ENCODE data around the gene TMPO. TPM values are rescaled to one million over a fixed set of nuclear protein-coding genes. Genes with fewer than 3 reads are reported as not detected.

Gene TMPO
- total and polyA plus RNA-seq, 10 of the 15 experiments (the other 5 are each of a cell fraction or from before 2014, with no cell fraction given), result 79.8 to 246 (median 179) TPM

DNA sequence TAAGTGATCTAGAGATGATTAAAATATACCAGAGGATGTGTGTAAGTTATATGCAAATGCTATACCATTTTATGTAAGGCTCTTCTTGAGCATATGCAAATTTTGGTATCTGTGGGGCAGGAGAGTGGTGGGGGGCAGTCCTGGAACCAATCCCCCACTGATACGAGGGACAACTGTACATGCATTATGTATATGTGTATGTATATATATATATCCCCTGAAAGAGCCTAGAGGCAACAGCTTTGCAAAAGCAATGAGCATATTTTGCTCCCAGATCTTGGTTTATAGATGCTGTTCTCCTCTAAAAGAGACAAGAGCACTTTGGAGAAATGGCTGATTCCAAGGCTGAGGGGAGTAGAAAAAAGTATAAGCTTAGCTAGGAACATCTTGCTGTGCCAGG, 65.7 kb downstream of the TMPO start:
- SMC1A ChIA-PET (ENCODE audit: uncharacterized antibody, unreplicated experiment), result no interaction called here
- Histone ChIP-seq H3K9ac (ENCODE audit: control insufficient read depth, insufficient read depth, low read length) (no peak overlapping the region), H3K79me2 (ENCODE audit: control insufficient read depth, insufficient read depth, low read length) (no peaks in the 10 kb centered on the region), H3K36me3 (ENCODE audit: control insufficient read depth in 2 of 2, insufficient read depth in 2 of 2, low read length in 1 of 2) (no peaks in the 10 kb centered on the region), H3K4me1 (ENCODE audit: control insufficient read depth, insufficient read depth, low read length) (no peaks in the 10 kb centered on the region), H3K4me2 (ENCODE audit: control insufficient read depth, insufficient read depth) (no peak overlapping the region), H2AFZ (ENCODE audit: control insufficient read depth, low read depth, low read length) (no peak overlapping the region), H3K27me3 (replicated peaks in 1 of 2; ENCODE audit: control insufficient read depth in 2 of 2, insufficient read depth in 2 of 2, low read length in 1 of 2) (no peaks in the 10 kb centered on the region), H3K27ac (ENCODE audit: control insufficient read depth, insufficient read depth) (no peak overlapping the region), H3K4me3 (no peak overlapping the region), H3K9me3 (replicated peaks; ENCODE audit: control insufficient read depth, insufficient read depth, low read length) (no peaks in the 10 kb centered on the region), H4K20me1 (ENCODE audit: control insufficient read depth, insufficient read depth) (no peaks in the 10 kb centered on the region)
- WGBS (ENCODE audit: insufficient coverage, insufficient replicate concordance, low lambda C conversion rate, missing lambda C conversion rate), result 0% methylated on average over 1 of the region's 1 CpG
- no TSS peak for BruUV-seq (replicated peaks)
- in situ Hi-C loops (cut with MboI) (no loop called here), intact Hi-C loops (cut with micrococcal nuclease; ENCODE audit: unreplicated experiment) (no loop called here)
- no peak for ATAC-seq
- CTCF ChIA-PET, result interaction anchor here (0.7 to 1.1 kb wide), 2 partner anchors 14 to 73 kb away, joined by 4 read pairs; no protein-coding TSS in a partner anchor
- RAD21 ChIA-PET (ENCODE audit: unreplicated experiment), result no interaction called here
- TF ChIP-seq TCF3 (IDR thresholded peaks at IDR 0.05; ENCODE audit: borderline replicate concordance, insufficient read depth, low read depth, low read length), result no peak
- TF ChIP-seq ASH2L (IDR thresholded peaks at IDR 0.05; ENCODE audit: borderline replicate concordance, low read depth), result no peak
- TF ChIP-seq GABPA (IDR thresholded peaks at IDR 0.05; ENCODE audit: low read depth), result no peak
- no peak for TF ChIP-seq CREM (IDR thresholded peaks at IDR 0.05; ENCODE audit: low read depth)
- no peak for TF ChIP-seq ZNF274 (IDR thresholded peaks at IDR 0.05; ENCODE audit: insufficient read depth, insufficient read length)
- TF ChIP-seq CBX5 (IDR thresholded peaks at IDR 0.05; ENCODE audit: low read depth), result no peak
- no peak for TF ChIP-seq SMAD1 (IDR thresholded peaks at IDR 0.05; ENCODE audit: low read depth, partially characterized antibody)
- TF ChIP-seq NFYA (IDR thresholded peaks at IDR 0.05; ENCODE audit: borderline replicate concordance, low read depth, low read length), result no peak
- FAIRE-seq, result no peak
- DNase-seq (ENCODE audit: low read depth, low spot score), result no peak
- POLR2A ChIA-PET, result interaction anchor here (1.1 kb wide), 1 partner anchor 12 kb away, joined by 6 read pairs; the partner anchor contains the start of gene SLC25A3

DNA sequence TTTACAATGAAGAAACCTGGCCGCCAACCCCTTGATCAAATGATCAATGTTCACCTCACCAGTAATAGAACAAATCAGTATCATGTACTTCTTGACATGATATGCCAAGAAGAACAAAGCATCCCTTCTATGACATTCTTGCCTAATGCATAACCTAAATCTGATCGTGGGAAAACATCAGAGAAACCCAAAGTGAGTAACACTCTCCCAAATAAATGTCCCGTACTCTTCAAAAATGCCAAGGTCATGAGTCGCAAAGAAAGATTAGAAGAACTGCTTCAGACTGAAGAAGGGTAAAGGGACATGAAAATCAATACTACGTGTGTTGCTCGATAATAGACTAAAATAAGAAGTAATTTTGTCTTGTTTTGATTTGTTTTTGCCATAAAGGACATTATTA, 66.7 kb downstream of the TMPO start:
- no peak for ATAC-seq
- Histone ChIP-seq H3K27me3 (replicated peaks in 1 of 2; ENCODE audit: control insufficient read depth in 2 of 2, insufficient read depth in 2 of 2, low read length in 1 of 2) (no peaks in the 10 kb centered on the region), H2AFZ (ENCODE audit: control insufficient read depth, low read depth, low read length) (no peak overlapping the region), H4K20me1 (ENCODE audit: control insufficient read depth, insufficient read depth) (no peaks in the 10 kb centered on the region), H3K9ac (ENCODE audit: control insufficient read depth, insufficient read depth, low read length) (no peak overlapping the region), H3K4me1 (ENCODE audit: control insufficient read depth, insufficient read depth, low read length) (no peaks in the 10 kb centered on the region), H3K36me3 (ENCODE audit: control insufficient read depth in 2 of 2, insufficient read depth in 2 of 2, low read length in 1 of 2) (no peaks in the 10 kb centered on the region), H3K27ac (ENCODE audit: control insufficient read depth, insufficient read depth) (no peak overlapping the region), H3K4me3 (no peak overlapping the region), H3K9me3 (replicated peaks; ENCODE audit: control insufficient read depth, insufficient read depth, low read length) (no peaks in the 10 kb centered on the region), H3K4me2 (ENCODE audit: control insufficient read depth, insufficient read depth) (no peak overlapping the region), H3K79me2 (ENCODE audit: control insufficient read depth, insufficient read depth, low read length) (no peaks in the 10 kb centered on the region)
- no peak for FAIRE-seq
- intact Hi-C loops (cut with micrococcal nuclease; ENCODE audit: unreplicated experiment), result no loop called here
- DNase-seq (ENCODE audit: low read depth, low spot score), result no peak
- POLR2A ChIA-PET, result interaction anchor here (1.2 kb wide), 1 partner anchor 10 kb away, joined by 3 read pairs; no protein-coding TSS in a partner anchor
- SMC1A ChIA-PET (ENCODE audit: uncharacterized antibody, unreplicated experiment), result no interaction called here
- no TSS peak for BruUV-seq (replicated peaks)
- RAD21 ChIA-PET (ENCODE audit: unreplicated experiment), result no interaction called here
- CTCF ChIA-PET, result interaction anchor here (0.6 to 0.7 kb wide), 2 partner anchors 12 to 15 kb away, joined by 3 to 4 read pairs; no protein-coding TSS in a partner anchor
- 67% methylated on average over 6 of the region's 6 CpGs for WGBS (ENCODE audit: insufficient coverage, insufficient replicate concordance, low lambda C conversion rate, missing lambda C conversion rate)
- in situ Hi-C loops (cut with MboI), result no loop called here
- TF ChIP-seq TAF1 (IDR thresholded peaks at IDR 0.05; ENCODE audit: borderline replicate concordance, low read depth, low read length) (no peak), CBX5 (IDR thresholded peaks at IDR 0.05; ENCODE audit: low read depth) (no peak), MTA2 (IDR thresholded peaks at IDR 0.05; ENCODE audit: low read depth) (no peak), TARDBP (IDR thresholded peaks at IDR 0.05; ENCODE audit: borderline replicate concordance) (no peak), MEF2B (IDR thresholded peaks at IDR 0.05; ENCODE audit: partially characterized antibody, poor library complexity, severe bottlenecking) (no peak), DPF2 (IDR thresholded peaks at IDR 0.05) (no peak), EP300 (IDR thresholded peaks at IDR 0.05; ENCODE audit: borderline replicate concordance in 1 of 2, control insufficient read depth in 1 of 2, low read depth in 2 of 2, low read length in 2 of 2) (no peak), BHLHE40 (IDR thresholded peaks at IDR 0.05; ENCODE audit: borderline replicate concordance in 1 of 2, low read depth in 2 of 2, low read length in 1 of 2) (no peak), ZNF622 (IDR thresholded peaks at IDR 0.05) (no peak), STAT1 (conservative IDR thresholded peaks at IDR 0.05) (no peak), BACH1 (IDR thresholded peaks at IDR 0.05; ENCODE audit: borderline replicate concordance) (no peak), BRCA1 (IDR thresholded peaks at IDR 0.05; ENCODE audit: low read depth, low read length) (no peak)

Measured in GM12878 (cell line).